Gastroesophageal sphincter (tissue), 3 donors: ENCODE results near the gene SNRNP70.
"Not testable (repeated sequence)": the region's sequence is repeated elsewhere in the genome, so short reads cannot be mapped to it uniquely, and the experiment has no call there.

ENCODE experiments used
- CTCF ChIP-seq, 4 experiments: fragments of 200-600 bp in 2 of 4; fragments of 450-650 bp in 2 of 4; sonication (generic) in 1 of 4; IDR thresholded peaks; one replicate each; pipeline ENCODE4 v1.5.1; 2017 to 2019; ENCODE audit warnings: antibody characterized with exemption in 4 of 4, mild to moderate bottlenecking in 2 of 4, moderate library complexity in 2 of 4
- EP300 ChIP-seq: sonication (generic); formaldehyde crosslinking; IDR thresholded peaks from one replicate; pipeline ENCODE4 v1.6.1; 2017; ENCODE audit warnings: antibody characterized with exemption, mild to moderate bottlenecking
- POLR2A ChIP-seq, 2 donors: fragments of 450-650 bp; IDR thresholded peaks; one replicate each; pipeline ENCODE4 v1.6.1; 2017; ENCODE audit warnings: antibody characterized with exemption in 2 of 2, mild to moderate bottlenecking in 2 of 2, moderate library complexity in 1 of 2

GRCh38 chr19:49049011-49049410 is 36.2 kb upstream of the SNRNP70 start, which contains the start of gene CGB8:
- TF ChIP-seq POLR2A (IDR thresholded peaks at IDR 0.05); CTCF (IDR thresholded peaks at IDR 0.05); EP300: not testable (repeated sequence)
